Muscle layer of duodenum (tissue), 2 donors: ENCODE measurements around the gene ANKFN1.

Experiments used
- H3K27ac ChIP-seq: one replicate; pipeline ENCODE4 v1.7.0; 2013; ENCODE audit warnings: mild to moderate bottlenecking, low read length
- H3K27me3 ChIP-seq: one replicate; pipeline ENCODE4 v1.7.0; 2013; ENCODE audit warnings: low read depth, mild to moderate bottlenecking, control low read depth, low read length
- H3K36me3 ChIP-seq, 2 donors: one replicate each; pipeline ENCODE4 v1.7.0; 2013; ENCODE audit warnings: low read length in 2 of 2, control low read depth in 1 of 2, mild to moderate bottlenecking in 1 of 2; ENCODE audit not compliant: insufficient read depth in 2 of 2, control insufficient read depth in 1 of 2
- H3K4me1 ChIP-seq, 2 donors: one replicate each; pipeline ENCODE4 v1.7.0; 2013; ENCODE audit warnings: low read length in 2 of 2, mild to moderate bottlenecking in 2 of 2, control low read depth in 1 of 2, moderate library complexity in 1 of 2; ENCODE audit not compliant: insufficient read depth in 2 of 2, control insufficient read depth in 1 of 2
- H3K4me3 ChIP-seq, 2 donors: one replicate each; pipeline ENCODE4 v1.7.0; 2013; ENCODE audit warnings: low read length in 2 of 2, low read depth in 1 of 2, mild to moderate bottlenecking in 1 of 2
- H3K9me3 ChIP-seq, 2 donors: one replicate each; pipeline ENCODE4 v1.7.0; 2013; ENCODE audit warnings: low read length in 2 of 2, control low read depth in 1 of 2, mild to moderate bottlenecking in 1 of 2; ENCODE audit not compliant: control insufficient read depth in 1 of 2
- donor health status: healthy.

ANKFN1 gene

GRCh38 chr17:56482229-56482628 is 329.0 kb downstream of the ANKFN1 start:
- no peak overlapping the region for H3K27ac ChIP-seq

GRCh38 chr17:56486732-56487131 is 333.5 kb downstream of the ANKFN1 start:
- Histone ChIP-seq H3K4me1 (no peaks in the 10 kb centered on the region), H3K27me3 (no peaks in the 10 kb centered on the region), H3K4me3 (no peak overlapping the region), H3K27ac (no peak overlapping the region), H3K9me3 (no peaks in the 10 kb centered on the region), H3K36me3 (no peaks in the 10 kb centered on the region)

More at GRCh38 chr17:56482229-56482628, 329.0 kb downstream of the ANKFN1 start:
- Histone ChIP-seq H3K36me3 (no peaks in the 10 kb centered on the region), H3K9me3 (no peaks in the 10 kb centered on the region), H3K27me3 (no peaks in the 10 kb centered on the region), H3K4me3 (no peak overlapping the region), H3K4me1 (no peaks in the 10 kb centered on the region)

GRCh38 chr17:56488800-56489199 is 335.5 kb downstream of the ANKFN1 start:
- H3K36me3 ChIP-seq: no peaks in the 10 kb centered on the region
- no peak overlapping the region for H3K27ac ChIP-seq
- H3K9me3 ChIP-seq: no peaks in the 10 kb centered on the region
- no peaks in the 10 kb centered on the region for H3K4me1 ChIP-seq
- no peak overlapping the region for H3K4me3 ChIP-seq
- H3K27me3 ChIP-seq: no peaks in the 10 kb centered on the region

GRCh38 chr17:56489980-56490379 is 336.7 kb downstream of the ANKFN1 start:
- no peaks in the 10 kb centered on the region for H3K9me3 ChIP-seq
- H3K27ac ChIP-seq: no peak overlapping the region
- H3K27me3 ChIP-seq: no peaks in the 10 kb centered on the region
- no peaks in the 10 kb centered on the region for H3K4me1 ChIP-seq
- H3K36me3 ChIP-seq: no peaks in the 10 kb centered on the region
- H3K4me3 ChIP-seq: no peak overlapping the region

- H3K4me3 ChIP-seq: no peak overlapping the region
- H3K27ac ChIP-seq: no peak overlapping the region
- H3K27me3 ChIP-seq: no peaks in the 10 kb centered on the region
- no peaks in the 10 kb centered on the region for H3K4me1 ChIP-seq
- no peaks in the 10 kb centered on the region for H3K9me3 ChIP-seq
- H3K36me3 ChIP-seq: no peaks in the 10 kb centered on the region
Observed at GRCh38 chr17:56495556-56495955, 342.3 kb downstream of the ANKFN1 start.

GRCh38 chr17:56497132-56497531 is 343.9 kb downstream of the ANKFN1 start:
- Histone ChIP-seq H3K4me1 (no peaks in the 10 kb centered on the region), H3K4me3 (no peak overlapping the region), H3K27me3 (no peaks in the 10 kb centered on the region), H3K36me3 (no peaks in the 10 kb centered on the region), H3K27ac (no peak overlapping the region), H3K9me3 (no peaks in the 10 kb centered on the region)

GRCh38 chr17:56499799-56500388 is 346.6 kb downstream of the ANKFN1 start:
- Histone ChIP-seq H3K27me3 (no peaks in the 10 kb centered on the region), H3K27ac (no peak overlapping the region), H3K4me1 (no peaks in the 10 kb centered on the region), H3K4me3 (no peak overlapping the region), H3K9me3 (no peaks in the 10 kb centered on the region), H3K36me3 (no peaks in the 10 kb centered on the region)

- Histone ChIP-seq H3K27me3 (no peaks in the 10 kb centered on the region), H3K36me3 (no peaks in the 10 kb centered on the region), H3K27ac (no peak overlapping the region), H3K4me1 (no peaks in the 10 kb centered on the region), H3K4me3 (no peak overlapping the region), H3K9me3 (no peaks in the 10 kb centered on the region)
Observed at GRCh38 chr17:56502120-56502654, 348.9 kb downstream of the ANKFN1 start.

GRCh38 chr17:56505154-56505756 is 352.0 kb downstream of the ANKFN1 start:
- no peak overlapping the region for H3K27ac ChIP-seq
- no peaks in the 10 kb centered on the region for H3K36me3 ChIP-seq
- H3K9me3 ChIP-seq: no peaks in the 10 kb centered on the region
- H3K27me3 ChIP-seq: no peaks in the 10 kb centered on the region
- no peak overlapping the region for H3K4me3 ChIP-seq
- no peaks in the 10 kb centered on the region for H3K4me1 ChIP-seq

- H3K4me3 ChIP-seq: no peak overlapping the region
- no peak overlapping the region for H3K27ac ChIP-seq
- no peaks in the 10 kb centered on the region for H3K4me1 ChIP-seq
- H3K9me3 ChIP-seq: no peaks in the 10 kb centered on the region
- no peaks in the 10 kb centered on the region for H3K27me3 ChIP-seq
- H3K36me3 ChIP-seq: no peaks in the 10 kb centered on the region
Observed at GRCh38 chr17:56506349-56506748, 353.1 kb downstream of the ANKFN1 start.

- H3K27ac ChIP-seq: no peak overlapping the region
- H3K4me3 ChIP-seq: no peak overlapping the region
- H3K36me3 ChIP-seq: no peaks in the 10 kb centered on the region
- H3K4me1 ChIP-seq: no peaks in the 10 kb centered on the region
- no peaks in the 10 kb centered on the region for H3K27me3 ChIP-seq
- no peaks in the 10 kb centered on the region for H3K9me3 ChIP-seq
Observed at GRCh38 chr17:56510554-56511342, 357.5 kb downstream of the ANKFN1 start.
